Jurkat, Clone E6-1 (cell line): ENCODE results near the gene HOXA7.

Source experiments
- DNase-seq: peaks from one replicate; pipeline ENCODE4 v3.0.0-alpha.2; 2011; ENCODE audit warnings: low read depth, low spot score
- H3K4me3 ChIP-seq: 2 replicates; pipeline ENCODE4 v1.5.1; 2011; ENCODE audit warnings: mild to moderate bottlenecking, low read length, control low read depth, moderate library complexity

Gene HOXA7

GRCh38 chr7:27129729-27130539, 26.5 kb downstream of the HOXA7 start:
- no peak for DNase-seq
- H3K4me3 ChIP-seq = no peak overlapping the region

GRCh38 chr7:27128776-27129728, 27.4 kb downstream of the HOXA7 start:
- H3K4me3 ChIP-seq = no peak overlapping the region
- no peak for DNase-seq

- DNase-seq = no peak
- no peak overlapping the region for H3K4me3 ChIP-seq
Observed at GRCh38 chr7:27128034-27128433, 28.4 kb downstream of the HOXA7 start.

- no peak overlapping the region for H3K4me3 ChIP-seq
- no peak for DNase-seq
Observed at GRCh38 chr7:27126596-27127327, 29.7 kb downstream of the HOXA7 start.

GRCh38 chr7:27125986-27126394, 30.5 kb downstream of the HOXA7 start:
- H3K4me3 ChIP-seq = no peak overlapping the region
- DNase-seq = no peak

- no peak overlapping the region for H3K4me3 ChIP-seq
- DNase-seq = no peak
Observed at GRCh38 chr7:27124902-27125689, 31.4 kb downstream of the HOXA7 start.

- no peak for DNase-seq
- no peak overlapping the region for H3K4me3 ChIP-seq
Observed at GRCh38 chr7:27124096-27124901, 32.2 kb downstream of the HOXA7 start.

GRCh38 chr7:27123477-27124053, 32.9 kb downstream of the HOXA7 start:
- H3K4me3 ChIP-seq = no peak overlapping the region
- DNase-seq = no peak

GRCh38 chr7:27123007-27123476, 33.4 kb downstream of the HOXA7 start:
- DNase-seq = no peak
- no peak overlapping the region for H3K4me3 ChIP-seq

- no peak for DNase-seq
- no peak overlapping the region for H3K4me3 ChIP-seq
Observed at GRCh38 chr7:27122077-27122910, 34.2 kb downstream of the HOXA7 start.

GRCh38 chr7:27121684-27122076, 34.8 kb downstream of the HOXA7 start:
- DNase-seq = no peak
- no peak overlapping the region for H3K4me3 ChIP-seq

GRCh38 chr7:27119412-27119911, 37.0 kb downstream of the HOXA7 start:
- DNase-seq = no peak
- H3K4me3 ChIP-seq = no peak overlapping the region

GRCh38 chr7:27118580-27118979, 37.9 kb downstream of the HOXA7 start:
- DNase-seq = no peak
- H3K4me3 ChIP-seq = no peak overlapping the region

GRCh38 chr7:27117887-27118491, 38.5 kb downstream of the HOXA7 start:
- DNase-seq = no peak
- H3K4me3 ChIP-seq = no peak overlapping the region

GRCh38 chr7:27116962-27117886, 39.3 kb downstream of the HOXA7 start:
- no peak for DNase-seq
- H3K4me3 ChIP-seq = no peak overlapping the region
